HG02981 (cell line): ENCODE measurements around the gene TSNAXIP1.

Source experiments
- ATAC-seq: cut with Tn5 transposase; IDR thresholded peaks from one replicate; pipeline ENCODE4 v1.9.1; 2021; ENCODE audit warnings: mild to moderate bottlenecking, moderate library complexity; ENCODE audit not compliant: unreplicated experiment

TSNAXIP1 gene

GRCh38 chr16:67782567-67783352 is 23.9 kb upstream of the TSNAXIP1 start:
- ATAC-seq: no peak

GRCh38 chr16:67783353-67783725 is 23.4 kb upstream of the TSNAXIP1 start:
- no peak for ATAC-seq

- ATAC-seq: no peak
Measured at GRCh38 chr16:67786491-67786890, 20.2 kb upstream of the TSNAXIP1 start.

DNA sequence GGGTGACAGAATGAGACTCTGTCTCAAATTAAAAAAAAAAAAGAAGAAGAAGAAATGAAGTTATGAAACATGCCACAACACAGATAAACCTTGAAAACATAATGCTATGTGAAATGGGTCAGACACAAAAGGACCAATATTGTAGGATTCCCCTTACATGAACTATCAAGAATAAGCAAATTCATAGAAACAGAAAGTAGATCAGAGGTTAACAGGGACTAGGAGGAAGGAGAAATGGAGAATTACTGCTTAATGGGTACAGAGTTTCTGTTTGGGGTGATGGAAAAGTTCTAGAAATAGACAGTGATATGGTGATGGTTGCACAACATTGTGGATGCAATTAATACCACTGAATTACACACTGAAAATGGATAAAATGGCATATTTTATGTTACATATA is 16.6 kb upstream of the TSNAXIP1 start:
- ATAC-seq: no peak

GRCh38 chr16:67796099-67796718 is 10.5 kb upstream of the TSNAXIP1 start:
- no peak for ATAC-seq

DNA sequence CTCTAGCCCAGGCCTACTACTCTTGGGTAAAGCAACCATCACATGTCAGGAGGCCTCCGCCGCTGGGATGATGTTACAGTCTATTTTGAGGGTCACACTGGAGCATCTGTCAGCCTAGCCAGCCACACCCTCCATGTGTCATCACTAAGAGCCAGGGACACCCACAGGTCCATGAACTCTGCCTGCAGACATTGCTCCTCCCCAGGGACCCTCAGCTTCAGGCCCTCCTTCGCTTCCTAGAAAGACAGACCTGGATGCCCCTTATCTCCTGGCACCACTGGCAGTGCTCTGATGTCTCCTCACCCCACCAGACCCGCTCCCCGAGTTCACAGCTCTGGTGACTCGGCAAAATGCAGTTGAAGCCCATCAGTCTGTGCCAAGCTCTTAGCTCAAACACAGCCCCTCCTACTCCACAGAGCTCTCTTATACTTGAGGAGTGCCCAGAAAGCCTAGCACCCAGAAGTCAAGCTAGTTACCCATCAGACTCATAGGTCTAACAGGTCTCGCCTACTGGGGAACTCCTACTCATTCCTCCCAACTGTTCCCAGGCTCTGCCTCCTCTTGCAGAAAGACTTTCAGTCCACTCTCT is 6.3 kb upstream of the TSNAXIP1 start:
- ATAC-seq: no peak

DNA sequence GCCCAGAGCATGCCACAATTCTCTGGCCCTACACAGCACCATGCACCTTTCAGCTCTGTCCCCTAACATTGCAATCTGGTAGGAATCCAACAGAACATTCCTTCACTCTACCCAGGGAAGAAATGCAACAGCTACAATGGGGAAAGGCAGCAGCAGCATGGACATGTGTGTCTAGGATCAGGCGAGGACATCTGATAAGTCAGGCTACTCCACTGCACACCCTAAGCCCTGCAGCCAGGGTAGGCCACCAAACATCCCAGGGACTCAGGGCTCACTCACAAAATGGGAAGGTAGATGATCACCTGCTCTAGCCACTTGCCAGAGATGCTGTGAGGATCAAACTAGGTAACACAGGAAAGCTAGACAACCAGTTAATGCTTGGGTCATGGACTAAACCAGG is 5.4 kb upstream of the TSNAXIP1 start:
- ATAC-seq: no peak

GRCh38 chr16:67801883-67802282 is 4.8 kb upstream of the TSNAXIP1 start:
- ATAC-seq: no peak

- no peak for ATAC-seq
Measured at GRCh38 chr16:67803894-67804293, 2.8 kb upstream of the TSNAXIP1 start.

DNA sequence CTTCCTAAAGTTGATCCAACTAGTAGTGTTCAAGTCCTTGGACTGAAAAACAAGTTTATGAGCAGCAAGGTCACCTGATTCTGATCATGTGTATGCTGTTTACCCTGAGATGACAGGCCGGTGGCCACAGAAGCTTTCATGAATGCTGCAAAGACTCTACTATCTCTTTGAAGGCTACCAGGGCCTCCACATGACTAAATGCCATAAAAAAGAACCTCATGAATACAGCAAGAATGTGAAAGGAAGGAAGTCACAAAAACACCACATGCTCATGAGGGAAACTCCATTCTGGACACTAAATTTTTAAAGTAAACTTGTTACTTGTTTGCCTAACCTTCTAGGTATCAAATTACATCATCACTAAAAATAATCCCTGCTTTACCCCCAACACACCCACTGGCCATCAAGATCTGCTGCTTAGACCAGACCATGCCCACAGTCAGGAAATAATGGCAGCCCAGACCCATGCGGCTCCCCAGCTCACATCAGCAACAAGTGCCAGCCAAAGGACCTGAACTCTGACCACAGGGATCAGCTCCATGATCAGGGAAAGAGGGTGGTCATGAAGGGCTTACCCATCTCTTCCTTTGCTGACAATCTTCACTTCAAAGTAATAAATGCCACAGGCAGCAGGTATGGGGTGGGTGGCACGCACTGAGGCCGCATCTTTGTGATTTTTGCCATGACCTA is 1.7 kb upstream of the TSNAXIP1 start:
- no peak for ATAC-seq

GRCh38 chr16:67805718-67806427 is 816 bp upstream of the TSNAXIP1 start:
- no peak for ATAC-seq

GRCh38 chr16:67807148-67807682 is 526 bp downstream of the TSNAXIP1 start:
- peak; percentile 0 for ATAC-seq

- ATAC-seq: no peak
Measured at GRCh38 chr16:67811899-67812298, 5.2 kb downstream of the TSNAXIP1 start.

GRCh38 chr16:67814567-67814966 is 7.9 kb downstream of the TSNAXIP1 start:
- ATAC-seq: no peak

- no peak for ATAC-seq
Measured at GRCh38 chr16:67820608-67821259, 14.0 kb downstream of the TSNAXIP1 start.

DNA sequence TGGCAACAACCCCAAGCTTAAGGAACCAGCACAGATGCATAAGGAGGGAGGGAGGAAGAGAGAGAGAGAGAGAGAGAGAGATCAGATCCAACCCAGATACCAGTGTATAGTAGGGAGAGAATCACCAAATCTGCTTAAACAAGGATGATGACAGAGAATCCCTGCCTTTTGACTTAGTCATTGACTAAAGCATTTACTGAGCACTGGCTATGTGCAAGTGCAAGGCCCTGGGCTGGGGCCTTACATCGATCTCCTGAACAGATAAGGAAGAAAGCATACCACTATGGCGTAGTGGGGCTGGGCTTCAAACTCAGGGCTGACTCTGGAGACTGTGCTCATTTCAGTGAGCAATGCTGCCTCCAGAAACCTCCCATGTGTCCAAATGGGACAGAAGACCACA is 15.8 kb downstream of the TSNAXIP1 start:
- no peak for ATAC-seq

- no peak for ATAC-seq
Measured at GRCh38 chr16:67825119-67825518, 18.4 kb downstream of the TSNAXIP1 start.

GRCh38 chr16:67825906-67826305 is 19.2 kb downstream of the TSNAXIP1 start:
- ATAC-seq: no peak

DNA sequence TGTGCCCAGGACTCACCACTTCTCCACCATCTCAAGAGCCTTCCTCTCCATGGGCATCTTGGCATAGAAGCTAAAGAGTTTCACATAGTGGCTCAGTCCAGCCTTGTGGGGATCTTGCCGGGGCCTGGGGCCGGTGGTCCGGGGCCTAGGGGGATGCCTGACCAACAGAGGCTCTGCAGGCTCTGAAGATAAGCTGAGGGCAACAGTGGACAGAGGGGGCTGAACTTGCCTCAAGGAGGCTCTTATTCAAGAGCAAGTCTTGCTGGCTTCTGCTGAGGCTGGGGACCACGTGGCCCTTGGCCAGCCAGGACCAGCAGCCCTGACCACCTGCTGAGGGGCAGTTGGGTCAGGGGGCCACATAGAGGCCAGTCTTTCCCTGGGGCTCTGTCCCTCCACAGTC is 22.0 kb downstream of the TSNAXIP1 start:
- no peak for ATAC-seq

- ATAC-seq: no peak
Measured at GRCh38 chr16:67833030-67833414, 26.3 kb downstream of the TSNAXIP1 start.
